WTC11 (cell line): Measurements from ENCODE around the gene SRC.

Experiments used
- EMX1 ChIP-seq: fragments of 250-450 bp; sonication (Bioruptor Pico); IDR thresholded peaks from 2 replicates; pipeline ENCODE4 v1.8.0; 2021; ENCODE audit warnings: mild to moderate bottlenecking
- ZNF281 ChIP-seq: sonication (generic); formaldehyde crosslinking; IDR thresholded peaks from 2 replicates; pipeline ENCODE4 v1.8.0; 2023; ENCODE audit warnings: mild to moderate bottlenecking, missing genetic modification reagents
- TF ChIP-seq, protein P1 (sequence below): fragments of 250-450 bp; sonication (Bioruptor Pico); IDR thresholded peaks from 2 replicates; pipeline ENCODE4 v1.9.0; 2021; ENCODE audit warnings: moderate library complexity, mild to moderate bottlenecking, inconsistent platforms, borderline replicate concordance
- TF ChIP-seq, protein P2 (sequence below): fragments of 250-450 bp; sonication (Bioruptor Pico); IDR thresholded peaks from 2 replicates; pipeline ENCODE4 v1.9.0; 2021; ENCODE audit warnings: mild to moderate bottlenecking, borderline replicate concordance

DNA sequence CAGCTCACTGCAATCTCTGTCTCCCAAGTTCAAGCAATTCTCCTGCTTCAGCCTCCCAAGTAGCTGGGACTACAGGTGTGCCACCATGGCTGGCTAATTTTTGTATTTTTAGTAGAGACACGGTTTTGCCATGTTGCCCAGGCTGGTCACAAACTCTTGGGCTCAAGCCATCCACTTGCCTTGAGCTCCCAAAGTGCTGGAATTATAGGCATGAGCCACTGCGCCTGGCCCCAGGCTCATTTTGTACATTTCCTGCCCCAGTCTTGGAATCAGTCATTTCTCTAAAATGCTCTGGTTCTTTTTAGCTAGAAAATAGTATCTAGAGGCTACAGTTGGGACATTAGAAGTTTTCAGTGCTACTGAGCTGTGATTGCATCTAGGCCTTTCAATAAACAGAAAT, 43.0 kb upstream of the SRC start:
- TF ChIP-seq, protein P1, sequence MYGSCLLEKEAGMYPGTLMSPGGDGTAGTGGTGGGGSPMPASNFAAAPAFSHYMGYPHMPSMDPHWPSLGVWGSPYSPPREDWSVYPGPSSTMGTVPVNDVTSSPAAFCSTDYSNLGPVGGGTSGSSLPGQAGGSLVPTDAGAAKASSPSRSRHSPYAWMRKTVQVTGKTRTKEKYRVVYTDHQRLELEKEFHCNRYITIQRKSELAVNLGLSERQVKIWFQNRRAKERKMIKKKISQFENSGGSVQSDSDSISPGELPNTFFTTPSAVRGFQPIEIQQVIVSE (CRISPR knock-in tag), result no peak
- no peak for TF ChIP-seq ZNF281 (CRISPR knock-in tag)
- no peak for TF ChIP-seq EMX1 (CRISPR knock-in tag)
- TF ChIP-seq, protein P2, sequence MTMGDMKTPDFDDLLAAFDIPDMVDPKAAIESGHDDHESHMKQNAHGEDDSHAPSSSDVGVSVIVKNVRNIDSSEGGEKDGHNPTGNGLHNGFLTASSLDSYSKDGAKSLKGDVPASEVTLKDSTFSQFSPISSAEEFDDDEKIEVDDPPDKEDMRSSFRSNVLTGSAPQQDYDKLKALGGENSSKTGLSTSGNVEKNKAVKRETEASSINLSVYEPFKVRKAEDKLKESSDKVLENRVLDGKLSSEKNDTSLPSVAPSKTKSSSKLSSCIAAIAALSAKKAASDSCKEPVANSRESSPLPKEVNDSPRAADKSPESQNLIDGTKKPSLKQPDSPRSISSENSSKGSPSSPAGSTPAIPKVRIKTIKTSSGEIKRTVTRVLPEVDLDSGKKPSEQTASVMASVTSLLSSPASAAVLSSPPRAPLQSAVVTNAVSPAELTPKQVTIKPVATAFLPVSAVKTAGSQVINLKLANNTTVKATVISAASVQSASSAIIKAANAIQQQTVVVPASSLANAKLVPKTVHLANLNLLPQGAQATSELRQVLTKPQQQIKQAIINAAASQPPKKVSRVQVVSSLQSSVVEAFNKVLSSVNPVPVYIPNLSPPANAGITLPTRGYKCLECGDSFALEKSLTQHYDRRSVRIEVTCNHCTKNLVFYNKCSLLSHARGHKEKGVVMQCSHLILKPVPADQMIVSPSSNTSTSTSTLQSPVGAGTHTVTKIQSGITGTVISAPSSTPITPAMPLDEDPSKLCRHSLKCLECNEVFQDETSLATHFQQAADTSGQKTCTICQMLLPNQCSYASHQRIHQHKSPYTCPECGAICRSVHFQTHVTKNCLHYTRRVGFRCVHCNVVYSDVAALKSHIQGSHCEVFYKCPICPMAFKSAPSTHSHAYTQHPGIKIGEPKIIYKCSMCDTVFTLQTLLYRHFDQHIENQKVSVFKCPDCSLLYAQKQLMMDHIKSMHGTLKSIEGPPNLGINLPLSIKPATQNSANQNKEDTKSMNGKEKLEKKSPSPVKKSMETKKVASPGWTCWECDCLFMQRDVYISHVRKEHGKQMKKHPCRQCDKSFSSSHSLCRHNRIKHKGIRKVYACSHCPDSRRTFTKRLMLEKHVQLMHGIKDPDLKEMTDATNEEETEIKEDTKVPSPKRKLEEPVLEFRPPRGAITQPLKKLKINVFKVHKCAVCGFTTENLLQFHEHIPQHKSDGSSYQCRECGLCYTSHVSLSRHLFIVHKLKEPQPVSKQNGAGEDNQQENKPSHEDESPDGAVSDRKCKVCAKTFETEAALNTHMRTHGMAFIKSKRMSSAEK, result no peak
